NK-92 (cell line): Measurements from ENCODE around the gene TCF7.
"Not testable (repeated sequence)": the region's sequence is repeated elsewhere in the genome, so short reads cannot be mapped to it uniquely, and the experiment has no call there.

Experiments
- DNase-seq: peaks from one replicate; lab custom pipeline; 2025; ENCODE audit not compliant: unreplicated experiment; lab: John Stamatoyannopoulos, UW

The TCF7 gene

GRCh38 chr5:134143944-134144941 is 29.8 kb downstream of the TCF7 start:
- DNase-seq, result no peak

GRCh38 chr5:134145041-134145757 is 30.7 kb downstream of the TCF7 start:
- DNase-seq, result no peak

GRCh38 chr5:134145779-134146581 is 31.5 kb downstream of the TCF7 start:
- no peak for DNase-seq

- DNase-seq, result no peak
These were observed 32.4 kb downstream of the TCF7 start for GRCh38 chr5:134146651-134147518.

- no peak for DNase-seq
These were observed 33.8 kb downstream of the TCF7 start for GRCh38 chr5:134148316-134148715.

GRCh38 chr5:134148986-134149539 is 34.6 kb downstream of the TCF7 start:
- no peak for DNase-seq

GRCh38 chr5:134149571-134150303 is 35.3 kb downstream of the TCF7 start:
- no peak for DNase-seq

GRCh38 chr5:134151723-134152122 is 37.2 kb downstream of the TCF7 start:
- no peak for DNase-seq

- DNase-seq, result not testable (repeated sequence)
These were observed 37.8 kb downstream of the TCF7 start for GRCh38 chr5:134152173-134152832.

- no peak for DNase-seq
These were observed 38.8 kb downstream of the TCF7 start for GRCh38 chr5:134153241-134153640.

- DNase-seq, result no peak
These were observed 39.2 kb downstream of the TCF7 start for GRCh38 chr5:134153657-134154056.

- DNase-seq, result no peak
These were observed 47.3 kb downstream of the TCF7 start for GRCh38 chr5:134161513-134162395.

- DNase-seq, result no peak
These were observed 48.1 kb downstream of the TCF7 start for GRCh38 chr5:134162592-134162991.

- no peak for DNase-seq
These were observed 57.5 kb downstream of the TCF7 start for GRCh38 chr5:134171972-134172371.

GRCh38 chr5:134174841-134175839 is 60.7 kb downstream of the TCF7 start:
- no peak for DNase-seq

GRCh38 chr5:134175921-134176510 is 61.5 kb downstream of the TCF7 start:
- DNase-seq, result no peak
